Epithelial cell of prostate (primary cell): Measurements from ENCODE around the gene UBASH3B.
"Not testable (repeated sequence)": the region's sequence is repeated elsewhere in the genome, so short reads cannot be mapped to it uniquely, and the experiment has no call there.

Experiments used
- DNase-seq: peaks from one replicate; pipeline ENCODE4 v3.0.0-alpha.2; 2011; ENCODE audit warnings: low read depth, low spot score
- H3K27ac ChIP-seq: fragments of 450-650 bp; 2 replicates; pipeline ENCODE4 v1.5.1; 2017; ENCODE audit warnings: mild to moderate bottlenecking

UBASH3B gene

GRCh38 chr11:122726028-122726427 is 70.5 kb downstream of the UBASH3B start:
- DNase-seq, result no peak
- H3K27ac ChIP-seq, result no peak overlapping the region

GRCh38 chr11:122727101-122727929 is 71.8 kb downstream of the UBASH3B start:
- no peak for DNase-seq

GRCh38 chr11:122728561-122728960 is 73.0 kb downstream of the UBASH3B start:
- H3K27ac ChIP-seq, result no peak overlapping the region
- DNase-seq, result no peak

More at GRCh38 chr11:122727101-122727929, 71.8 kb downstream of the UBASH3B start:
- no peak overlapping the region for H3K27ac ChIP-seq

GRCh38 chr11:122729139-122729538 is 73.6 kb downstream of the UBASH3B start:
- H3K27ac ChIP-seq, result no peak overlapping the region
- no peak for DNase-seq

GRCh38 chr11:122730694-122731093 is 75.2 kb downstream of the UBASH3B start:
- H3K27ac ChIP-seq, DNase-seq: not testable (repeated sequence)

GRCh38 chr11:122731500-122731913 is 76.0 kb downstream of the UBASH3B start:
- DNase-seq, result no peak

GRCh38 chr11:122732342-122733315 is 77.1 kb downstream of the UBASH3B start:
- no peak for DNase-seq
- no peak overlapping the region for H3K27ac ChIP-seq

More at GRCh38 chr11:122731500-122731913, 76.0 kb downstream of the UBASH3B start:
- H3K27ac ChIP-seq, result no peak overlapping the region

- no peak for DNase-seq
Measured at GRCh38 chr11:122733318-122733717, 77.8 kb downstream of the UBASH3B start.

GRCh38 chr11:122734848-122735496 is 79.5 kb downstream of the UBASH3B start:
- DNase-seq, result no peak
- H3K27ac ChIP-seq, result no peak overlapping the region

More at GRCh38 chr11:122733318-122733717, 77.8 kb downstream of the UBASH3B start:
- no peak overlapping the region for H3K27ac ChIP-seq

- no peak overlapping the region for H3K27ac ChIP-seq
- no peak for DNase-seq
Measured at GRCh38 chr11:122737951-122738693, 82.6 kb downstream of the UBASH3B start.

GRCh38 chr11:122741613-122742300 is 86.2 kb downstream of the UBASH3B start:
- DNase-seq, result no peak
- H3K27ac ChIP-seq, result no peak overlapping the region

- DNase-seq, result no peak
- H3K27ac ChIP-seq, result no peak overlapping the region
Measured at GRCh38 chr11:122742301-122743018, 86.9 kb downstream of the UBASH3B start.

GRCh38 chr11:122743097-122743741 is 87.7 kb downstream of the UBASH3B start:
- no peak overlapping the region for H3K27ac ChIP-seq
- DNase-seq, result no peak

GRCh38 chr11:122743949-122744348 is 88.4 kb downstream of the UBASH3B start:
- no peak overlapping the region for H3K27ac ChIP-seq
- no peak for DNase-seq

GRCh38 chr11:122744357-122744756 is 88.8 kb downstream of the UBASH3B start:
- DNase-seq, result no peak
- no peak overlapping the region for H3K27ac ChIP-seq

GRCh38 chr11:122745111-122745510 is 89.6 kb downstream of the UBASH3B start:
- H3K27ac ChIP-seq, result no peak overlapping the region
- no peak for DNase-seq

GRCh38 chr11:122746050-122746478 is 90.5 kb downstream of the UBASH3B start:
- no peak for DNase-seq
- H3K27ac ChIP-seq, result no peak overlapping the region
